NCI-H226 (cell line): ENCODE results near the gene AEBP2.
"Not testable (repeated sequence)": the region's sequence is repeated elsewhere in the genome, so short reads cannot be mapped to it uniquely, and the experiment has no call there.

Experiments used
- DNase-seq: peaks from one replicate; pipeline ENCODE4 v3.0.0-alpha.2; 2015

The AEBP2 gene

DNA sequence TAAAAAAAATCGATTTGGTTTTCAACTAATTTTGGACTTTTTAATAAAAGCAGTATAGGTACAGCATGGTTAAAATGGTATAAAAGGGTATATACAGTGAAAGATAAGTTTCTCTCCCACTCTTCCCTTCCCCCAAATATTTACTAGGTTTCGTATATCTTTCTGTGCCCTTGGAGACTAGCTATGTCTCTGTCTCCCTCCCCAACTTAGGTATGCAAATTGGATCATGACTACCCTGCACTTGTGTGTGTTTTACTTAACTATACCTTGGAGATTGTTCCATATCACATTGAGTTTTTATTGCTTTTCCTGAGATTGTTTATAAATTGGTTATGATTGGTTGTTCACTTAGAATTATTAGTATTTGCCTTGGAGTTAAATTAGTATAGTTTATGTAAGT lies 19.4 kb downstream of the AEBP2 start:
- no peak for DNase-seq

DNA sequence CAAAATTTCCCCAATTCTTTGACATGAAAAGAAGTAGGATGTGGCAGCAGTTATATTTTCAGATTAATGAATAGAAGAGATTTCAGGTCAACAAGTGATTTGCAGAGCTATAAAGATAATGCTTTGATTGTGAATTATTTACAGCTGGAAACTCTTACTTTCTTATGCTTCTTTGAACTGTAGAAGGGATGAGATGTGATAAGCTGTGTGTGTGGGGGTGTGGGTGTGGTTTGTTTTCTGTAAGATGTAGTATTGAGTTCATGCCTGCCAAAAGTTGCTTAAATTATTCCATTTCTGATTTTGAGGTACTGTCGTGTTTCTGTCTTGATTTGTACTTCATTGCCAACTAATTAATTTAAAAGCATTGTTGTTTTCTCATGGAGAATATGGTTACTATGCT lies 22.7 kb downstream of the AEBP2 start:
- DNase-seq = no peak

DNA sequence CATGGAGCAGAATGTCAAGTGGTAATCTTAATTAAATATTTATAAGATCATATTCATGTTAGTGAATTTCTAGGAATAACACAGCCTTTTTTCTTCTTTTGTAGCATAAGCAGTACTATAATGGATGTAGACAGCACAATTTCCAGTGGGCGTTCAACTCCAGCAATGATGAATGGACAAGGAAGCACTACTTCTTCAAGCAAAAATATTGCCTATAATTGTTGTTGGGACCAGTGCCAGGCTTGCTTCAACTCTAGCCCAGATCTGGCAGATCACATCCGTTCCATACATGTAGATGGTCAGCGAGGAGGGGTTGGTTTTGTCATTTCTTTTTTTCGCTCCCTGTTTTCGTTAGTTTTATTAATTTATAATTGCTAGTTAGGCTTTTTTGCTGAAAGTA lies 23.1 kb downstream of the AEBP2 start:
- DNase-seq = no peak

DNA sequence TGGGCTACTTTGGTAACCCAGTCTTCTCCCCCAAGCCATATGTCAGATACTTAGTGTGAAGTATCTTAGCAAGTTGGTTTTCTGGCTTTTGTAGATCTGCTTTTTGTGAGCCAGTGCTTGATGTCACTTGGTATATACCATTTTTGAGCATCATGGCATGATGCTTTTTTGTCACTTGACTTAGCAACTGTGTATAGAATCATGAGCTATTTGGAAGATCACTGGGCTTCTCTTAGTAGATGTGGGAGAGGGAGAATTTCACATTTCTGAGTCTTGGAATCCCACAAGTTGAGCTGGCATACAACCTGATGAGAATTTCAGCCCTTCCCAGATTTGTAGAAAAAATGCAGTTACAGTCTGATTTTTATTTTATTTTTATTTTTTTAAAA lies 24.9 kb downstream of the AEBP2 start:
- no peak for DNase-seq

DNA sequence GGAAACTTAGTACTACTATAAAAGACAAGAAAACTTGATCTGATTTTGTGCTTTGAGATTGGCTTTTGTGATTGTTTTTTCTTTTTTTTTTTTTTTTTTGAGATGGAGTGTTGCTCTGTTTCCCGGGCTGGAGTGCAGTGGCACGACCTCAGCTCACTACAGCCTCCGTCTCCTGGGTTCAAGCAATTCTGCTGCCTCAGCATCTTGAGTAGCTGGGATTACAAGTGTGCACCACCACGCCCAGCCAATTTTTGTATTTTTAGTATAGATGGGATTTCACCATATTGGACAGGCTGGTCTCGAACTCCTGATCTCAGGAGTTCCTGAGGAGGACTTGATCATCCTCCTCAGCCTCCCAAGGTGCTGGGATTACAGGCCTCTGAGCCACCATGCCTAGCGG lies 26.4 kb downstream of the AEBP2 start:
- DNase-seq = no peak

DNA sequence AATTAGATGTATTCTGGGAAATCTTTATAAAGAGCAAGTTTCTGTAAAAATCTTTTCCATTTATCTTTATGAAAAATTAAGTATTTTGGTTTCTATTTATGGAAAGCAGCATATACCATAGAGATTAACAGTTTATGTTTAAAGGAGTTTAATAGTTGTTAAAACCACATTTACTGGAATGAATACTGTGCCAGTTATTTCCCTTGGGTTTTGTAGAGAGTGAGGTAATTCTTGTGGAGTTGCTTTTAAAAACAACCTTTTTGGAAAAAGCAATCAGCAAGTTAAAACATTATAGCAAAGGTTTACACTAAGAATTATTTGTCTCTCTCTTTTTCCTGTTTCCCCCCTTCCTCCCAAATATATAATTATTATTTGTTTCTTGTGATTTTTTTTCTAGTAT lies 34.9 kb downstream of the AEBP2 start:
- no peak for DNase-seq

DNA sequence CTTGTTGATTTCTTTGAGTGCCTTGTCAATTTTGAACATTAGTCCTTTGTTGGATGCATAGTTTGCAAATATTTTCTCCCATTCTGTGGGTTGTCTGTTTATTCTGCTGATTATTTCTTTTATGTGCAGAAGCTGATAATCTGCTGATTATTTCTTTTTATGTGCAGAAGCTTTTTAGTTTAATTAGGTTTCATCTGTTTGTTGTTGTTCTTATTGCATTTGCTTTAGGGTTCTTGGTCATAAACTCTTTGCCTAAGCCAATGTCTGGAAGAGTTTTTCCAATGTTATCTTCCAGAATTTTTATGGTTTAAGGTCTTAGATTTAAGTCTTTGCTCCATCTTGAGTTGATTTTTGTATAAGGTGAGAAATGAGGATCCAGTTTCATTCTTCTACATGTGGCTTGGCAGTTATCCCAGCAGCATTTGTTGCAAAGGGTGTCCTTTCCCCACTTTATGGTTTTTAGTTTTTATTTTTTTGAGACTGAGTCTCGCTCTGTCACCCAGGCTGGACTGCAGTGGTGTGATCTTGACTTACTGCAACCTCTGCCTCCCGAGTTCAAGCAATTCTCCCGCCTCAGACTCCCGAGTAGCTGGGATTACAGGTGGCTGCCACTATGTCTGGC lies 36.7 kb downstream of the AEBP2 start:
- DNase-seq = not testable (repeated sequence)

DNA sequence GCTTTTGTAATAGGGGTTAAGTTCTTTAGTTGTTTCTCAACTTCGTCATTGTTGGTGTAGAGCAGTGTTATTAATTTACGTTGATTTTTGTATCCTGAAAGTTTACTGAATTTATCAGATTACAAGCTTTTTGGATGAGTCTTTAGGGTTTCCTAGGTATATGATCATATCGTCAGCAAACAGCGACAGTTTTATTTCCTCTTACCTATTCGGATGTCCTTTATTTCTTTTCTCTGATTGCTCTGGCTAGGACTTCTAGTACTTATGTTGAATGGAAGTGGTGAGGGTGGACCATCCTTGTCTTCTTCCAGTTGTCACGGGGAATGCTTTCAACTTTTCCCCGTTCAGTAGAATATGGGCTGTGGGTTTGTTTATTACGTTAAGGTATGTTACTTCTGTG lies 37.8 kb downstream of the AEBP2 start:
- DNase-seq = no peak

DNA sequence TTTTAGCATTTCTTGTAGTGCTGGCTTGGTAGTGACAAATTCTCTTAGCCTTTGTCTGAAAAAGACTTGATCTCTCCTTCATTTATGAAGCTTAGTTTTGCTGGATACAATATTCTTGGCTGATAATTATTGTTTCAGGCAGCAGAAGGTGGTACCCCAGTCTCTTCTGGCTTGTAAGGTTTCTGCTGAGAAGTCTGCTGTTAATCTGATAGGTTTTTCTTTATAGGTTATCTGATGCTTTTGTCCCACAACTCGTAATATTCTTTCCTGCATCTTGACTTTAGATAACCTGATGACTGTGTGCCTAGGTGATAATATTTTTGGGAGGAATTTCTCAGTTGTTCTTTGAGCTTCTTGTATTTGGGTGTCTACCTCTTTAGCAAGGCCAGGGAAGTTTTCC lies 41.2 kb downstream of the AEBP2 start:
- DNase-seq = no peak

DNA sequence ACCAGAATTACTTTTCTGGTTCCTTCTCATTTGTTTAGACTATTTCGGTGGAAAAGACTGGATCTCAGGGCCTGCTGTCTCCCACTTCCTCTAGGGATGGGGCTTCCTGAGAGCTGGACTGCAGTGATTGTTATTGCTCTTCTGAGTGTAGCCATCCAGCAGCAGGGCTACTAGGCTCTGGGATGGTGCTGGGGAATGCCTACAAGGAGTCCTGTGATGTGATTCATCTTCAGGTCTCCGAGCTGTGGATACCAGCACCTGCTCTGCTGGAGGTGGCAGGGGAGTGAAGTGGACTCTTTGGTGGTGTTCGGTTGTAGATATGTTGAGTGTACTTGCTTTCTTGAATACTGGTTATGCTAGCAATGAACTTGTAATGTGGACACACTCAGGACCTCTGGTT lies 42.7 kb downstream of the AEBP2 start:
- no peak for DNase-seq

DNA sequence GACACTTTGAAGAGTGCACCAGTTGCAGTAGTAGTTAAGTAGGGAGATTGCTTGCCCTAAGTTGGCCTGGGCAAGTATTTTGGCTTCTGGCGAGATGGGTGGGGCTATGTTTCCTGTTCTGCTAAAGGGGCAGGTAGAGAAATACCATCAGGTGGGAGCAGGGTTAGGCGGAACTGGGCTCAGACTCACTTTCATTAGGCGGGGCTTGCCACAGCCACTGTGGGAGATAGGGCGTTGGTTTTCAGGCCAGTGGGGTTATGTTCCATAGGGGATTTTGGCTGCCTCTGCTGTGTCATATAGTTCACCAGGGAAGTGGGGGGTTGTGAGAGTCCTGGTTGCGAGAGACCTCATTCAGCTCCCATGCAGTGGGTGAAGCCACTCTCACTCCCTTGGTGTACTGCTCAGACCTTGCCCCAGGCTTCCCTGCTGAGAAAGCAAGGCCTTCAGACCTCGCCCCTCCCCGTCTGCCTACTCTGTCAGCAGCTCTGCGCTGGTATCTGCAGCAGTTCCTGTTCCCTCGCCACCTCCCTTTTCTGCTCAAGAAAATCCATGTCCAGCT lies 43.3 kb downstream of the AEBP2 start:
- DNase-seq = no peak

DNA sequence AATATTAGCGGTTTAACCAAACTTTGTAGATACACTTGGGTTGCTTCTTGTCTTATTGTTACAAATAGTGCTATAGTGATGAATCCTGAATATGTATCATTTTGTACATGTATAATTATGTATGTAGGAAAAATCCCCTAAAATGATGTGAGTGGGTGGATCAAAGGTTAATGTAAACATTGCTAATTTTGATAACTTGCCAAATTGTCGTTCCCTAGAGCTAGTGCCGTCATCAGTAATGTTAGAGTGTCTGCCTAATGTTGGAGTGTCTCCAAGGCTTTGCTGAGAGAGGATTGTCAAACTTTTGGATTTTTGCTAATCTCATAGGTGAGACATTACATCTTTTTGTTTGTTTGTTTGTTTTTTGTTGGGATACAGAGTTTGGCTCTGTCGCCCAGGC lies 44.4 kb downstream of the AEBP2 start:
- no peak for DNase-seq

DNA sequence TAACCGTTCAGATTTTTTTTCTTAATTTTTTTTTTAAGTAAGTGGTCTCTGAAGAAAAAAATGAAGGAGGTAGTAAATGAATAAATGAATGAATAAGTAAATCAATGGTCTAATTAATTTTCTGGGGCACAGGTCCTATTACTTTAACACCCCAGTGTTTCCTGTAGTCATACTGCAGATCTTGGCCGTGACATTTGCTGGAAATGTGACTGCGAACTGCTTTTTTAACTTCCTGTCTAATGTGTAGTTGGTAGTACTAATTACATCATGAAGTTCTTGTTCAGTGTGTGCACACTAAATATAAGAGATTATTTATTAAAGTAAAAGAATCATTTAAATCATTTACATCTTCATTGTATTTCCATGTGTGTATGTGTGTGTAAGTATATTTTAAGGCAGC lies 45.4 kb downstream of the AEBP2 start:
- no peak for DNase-seq

DNA sequence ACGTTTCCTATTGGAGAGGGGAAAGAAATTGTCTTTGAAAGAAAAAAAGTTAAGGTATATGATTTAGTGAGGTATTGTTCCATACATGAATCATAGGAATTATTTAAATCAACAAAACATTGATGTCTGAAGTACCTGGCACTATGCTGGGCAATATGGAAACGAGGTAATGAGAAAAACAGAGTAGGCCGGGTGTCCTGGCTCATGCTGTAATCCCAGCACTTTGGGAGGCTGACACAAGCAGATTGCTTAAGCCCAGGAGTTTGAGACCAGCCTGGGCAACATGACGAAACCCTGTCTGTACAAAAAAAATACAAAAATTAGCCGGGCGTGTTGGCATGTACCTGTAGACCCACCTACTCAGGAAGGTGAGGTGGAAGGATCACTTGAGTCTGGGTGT lies 45.9 kb downstream of the AEBP2 start:
- no peak for DNase-seq

DNA sequence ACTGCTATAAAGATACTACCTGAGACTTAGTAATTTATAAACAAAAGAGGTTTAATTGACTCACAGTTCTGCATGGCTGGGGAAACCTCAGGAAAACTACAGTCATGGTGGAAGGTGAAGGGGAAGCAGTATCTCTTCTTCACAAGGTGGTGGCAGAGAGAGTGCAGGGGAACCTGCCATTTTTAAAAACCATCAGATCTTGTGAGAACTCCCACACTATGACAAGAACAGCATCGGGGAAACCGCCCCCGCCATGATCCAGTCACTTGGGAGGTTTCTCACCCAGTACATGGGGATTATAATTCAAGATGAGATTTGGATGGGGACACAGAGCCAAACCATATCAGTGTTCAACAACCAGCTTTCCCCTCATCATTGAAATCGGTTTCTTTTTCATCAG lies 49.9 kb downstream of the AEBP2 start:
- DNase-seq = no peak

DNA sequence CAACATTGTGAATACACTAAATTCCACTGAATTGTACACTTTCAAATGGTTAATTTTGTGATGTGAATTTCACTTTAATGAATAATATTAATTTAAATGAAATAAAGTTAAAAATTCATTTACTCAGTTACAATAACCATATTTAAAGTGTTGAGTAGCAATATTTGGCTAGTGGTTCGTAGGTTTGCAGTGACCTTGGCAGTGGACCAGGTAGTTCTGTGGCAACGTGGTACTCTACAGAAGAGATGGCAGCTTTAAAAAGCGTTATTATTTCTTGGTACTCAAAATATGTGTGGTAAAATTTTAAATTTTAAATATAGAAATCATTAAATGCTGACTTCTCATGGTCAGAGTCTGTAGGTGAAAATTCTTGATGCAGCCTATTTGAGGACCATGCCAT lies 51.6 kb downstream of the AEBP2 start:
- DNase-seq = no peak

DNA sequence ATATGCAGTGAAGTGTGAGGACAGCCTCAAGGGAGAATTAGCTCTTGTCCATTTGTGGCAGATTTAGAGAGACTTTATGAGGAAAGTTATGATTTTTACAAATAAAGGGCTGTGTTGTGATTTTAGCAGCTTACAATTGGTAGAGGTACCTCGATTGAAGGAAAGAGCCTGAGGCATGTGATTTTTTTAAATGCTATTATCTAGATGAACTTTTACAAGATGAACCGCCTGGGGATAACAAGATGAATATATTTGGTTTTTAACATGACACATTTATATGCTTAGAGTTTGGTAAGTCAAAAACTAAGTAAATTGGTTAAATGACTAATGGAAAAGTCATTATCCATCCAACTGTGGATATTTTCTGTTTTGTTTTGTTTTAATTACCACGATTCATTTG lies 52.6 kb downstream of the AEBP2 start:
- no peak for DNase-seq

DNA sequence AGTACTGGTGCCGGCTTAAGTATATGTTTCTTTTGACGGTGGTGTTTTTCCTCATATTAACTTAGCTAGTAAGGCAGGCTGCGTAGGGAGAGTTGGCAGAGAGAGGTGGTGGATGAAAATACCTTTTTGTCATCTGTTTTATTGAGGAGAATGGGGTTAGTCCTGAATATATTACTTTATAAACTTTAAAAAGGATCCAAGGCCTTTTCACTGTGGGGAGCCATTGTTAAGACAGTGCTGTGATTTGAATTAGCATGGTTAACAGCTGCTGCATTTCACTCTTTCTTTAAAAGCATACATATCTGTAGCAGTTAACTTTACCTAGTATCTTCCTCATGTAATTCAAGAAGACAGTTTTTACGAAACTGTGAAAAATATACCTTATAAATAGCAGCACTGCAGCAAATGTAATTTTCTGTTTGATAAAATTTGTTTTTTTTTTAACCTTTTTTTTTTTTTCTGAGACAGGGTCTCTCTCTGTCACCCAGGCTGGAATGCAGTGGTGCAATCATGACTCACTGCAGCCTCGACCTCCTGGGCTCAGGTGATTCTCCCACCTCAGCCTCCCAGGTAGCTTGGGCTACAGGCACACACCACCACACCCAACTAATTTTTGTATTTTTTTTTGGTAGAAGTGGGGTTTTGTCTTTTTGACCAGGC lies 57.1 kb downstream of the AEBP2 start:
- no peak for DNase-seq

DNA sequence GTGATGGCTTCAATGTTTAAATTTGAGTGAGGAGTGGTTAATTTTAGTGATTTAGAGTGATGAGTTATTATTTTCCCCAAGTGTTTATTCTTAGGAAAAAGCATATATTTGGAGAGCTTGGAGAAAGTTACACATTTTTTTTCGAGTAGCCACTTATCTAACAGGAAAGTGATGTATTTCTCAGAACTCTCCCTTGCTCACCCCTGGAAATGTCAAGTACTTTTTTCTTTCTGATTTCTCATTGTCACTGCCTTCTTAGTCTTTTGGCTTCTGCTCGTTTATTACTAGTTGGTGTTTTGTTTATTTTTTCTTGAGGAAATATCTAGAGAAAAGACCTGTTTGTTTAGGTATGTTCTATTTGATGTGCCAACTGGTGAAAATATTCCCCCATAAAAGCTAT lies 58.8 kb downstream of the AEBP2 start:
- DNase-seq = no peak

DNA sequence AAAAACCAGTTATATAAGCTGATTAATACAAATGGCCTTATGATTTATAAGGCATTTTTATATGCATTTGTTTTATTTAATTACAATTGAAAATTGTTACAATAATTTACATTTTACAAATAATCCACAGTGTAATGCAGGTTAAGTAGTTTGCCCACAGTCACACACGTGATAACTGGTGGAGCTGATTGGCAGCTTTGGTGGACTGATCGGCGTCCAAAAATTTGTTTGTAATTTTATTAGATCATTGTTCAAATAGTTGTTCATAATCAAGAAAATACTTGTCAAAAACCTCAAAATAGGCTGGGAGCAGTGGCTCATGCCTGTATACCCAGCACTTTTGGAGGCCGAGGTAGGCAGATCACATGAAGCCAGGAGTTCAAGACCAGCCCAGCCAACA lies 59.7 kb downstream of the AEBP2 start:
- DNase-seq = no peak

DNA sequence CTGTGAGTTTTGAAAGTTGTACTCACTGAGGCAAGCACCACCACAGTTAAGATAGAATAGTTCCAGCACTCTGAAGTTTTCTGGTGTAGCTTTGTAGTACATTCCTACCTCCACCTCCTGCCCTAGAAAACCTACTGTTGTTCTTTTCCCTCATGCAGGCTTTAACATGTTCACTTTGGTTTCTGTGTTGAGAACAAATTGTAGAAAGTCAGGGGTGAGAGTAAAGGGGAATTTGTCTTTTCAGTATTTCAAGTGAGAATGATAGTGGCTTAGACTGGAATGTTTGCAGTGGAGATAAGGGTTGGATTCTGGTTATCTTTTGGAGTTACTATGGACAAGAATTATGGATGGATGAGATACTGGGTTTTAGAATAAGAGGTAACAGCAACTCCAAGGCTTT lies 67.2 kb downstream of the AEBP2 start:
- peak; percentile 6 for DNase-seq

DNA sequence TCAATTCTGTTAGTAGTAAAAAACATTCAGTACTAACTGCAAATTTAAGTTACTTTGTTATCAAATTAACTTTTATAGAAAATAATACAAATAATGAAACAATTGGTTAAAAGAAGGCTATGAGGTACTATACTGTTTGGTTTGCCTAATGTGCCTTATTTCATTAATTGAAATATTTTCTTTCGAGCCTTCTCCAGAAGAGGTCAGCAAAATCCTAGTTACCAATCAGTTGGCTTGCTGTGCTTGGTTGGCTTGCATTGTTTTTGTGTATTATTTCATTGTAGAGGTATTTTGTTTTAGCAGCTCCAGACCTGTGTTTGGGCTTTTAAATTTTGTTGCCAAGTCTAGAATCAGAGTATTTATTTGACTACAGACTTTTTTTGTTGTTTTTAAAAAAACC lies 68.5 kb downstream of the AEBP2 start:
- DNase-seq = no peak

DNA sequence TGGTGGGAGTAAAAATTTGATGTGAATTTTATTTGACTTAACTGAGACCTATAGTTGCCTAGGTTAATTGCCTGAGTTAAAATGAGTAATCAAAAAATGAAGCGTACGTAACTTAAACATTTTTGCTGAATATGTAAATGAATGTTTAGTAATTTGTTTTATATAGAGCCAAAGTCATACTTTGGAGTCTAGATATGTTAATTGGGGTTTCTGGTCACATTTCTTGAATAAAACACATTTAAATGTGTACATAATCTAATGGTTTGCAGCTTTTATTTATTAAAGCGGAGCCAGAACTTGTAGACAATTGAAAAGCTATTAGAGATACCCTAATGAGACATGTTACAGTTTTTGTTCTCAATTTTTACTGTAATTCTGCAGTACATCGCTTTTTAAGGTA lies 71.2 kb downstream of the AEBP2 start:
- DNase-seq = no peak

DNA sequence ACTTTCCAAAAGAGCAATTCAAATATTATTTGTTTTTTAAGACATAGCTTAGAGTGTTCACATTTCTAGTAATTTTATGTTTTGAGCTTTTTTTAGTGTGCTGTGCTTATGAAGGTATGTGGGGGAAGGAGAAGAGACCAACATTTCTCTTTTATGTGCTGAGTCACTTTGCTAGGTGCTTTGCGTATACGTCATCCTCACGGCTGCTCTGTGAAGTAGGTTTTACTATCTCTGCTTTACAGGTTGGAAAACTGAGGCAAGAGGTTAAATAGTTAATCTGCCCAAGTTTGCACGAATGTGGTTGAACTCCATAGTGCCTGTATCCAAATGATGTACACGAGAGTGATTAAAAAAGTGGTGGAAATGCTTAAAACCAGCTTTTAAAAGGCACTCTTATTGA lies 75.9 kb downstream of the AEBP2 start:
- no peak for DNase-seq

DNA sequence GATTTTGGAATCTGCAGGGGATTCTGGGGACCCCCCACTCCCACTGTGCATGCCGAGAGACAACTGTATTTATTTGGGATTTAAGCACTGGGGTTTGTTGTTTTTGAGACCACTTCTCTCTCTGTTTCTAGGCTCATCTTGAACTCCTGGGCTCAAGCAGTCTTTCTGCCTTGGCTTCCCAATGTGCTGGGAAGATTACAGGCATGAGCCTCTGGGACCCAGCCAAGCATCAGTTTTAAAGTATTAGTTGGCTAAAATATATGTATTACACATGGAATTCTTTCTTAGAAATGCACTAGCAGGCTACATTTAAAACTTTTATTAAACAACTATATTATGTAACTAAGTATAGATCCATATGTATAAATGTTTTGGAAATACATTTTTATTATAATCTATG lies 78.3 kb downstream of the AEBP2 start:
- no peak for DNase-seq
